SK-N-MC (cell line): ENCODE data around the gene OR52E6.

ENCODE experiments used
- EZH2 ChIP-seq: fragments of 200-600 bp; sonication (generic); IDR thresholded peaks from one replicate; pipeline ENCODE4 v1.6.1; 2017; ENCODE audit warnings: antibody characterized with exemption
- POLR2AphosphoS5 ChIP-seq: IDR thresholded peaks from 2 replicates; pipeline ENCODE4 v1.6.1; 2012; ENCODE audit warnings: mild to moderate bottlenecking, low read depth, low read length, borderline replicate concordance

GRCh38 chr11:5808500-5809121 is 33.1 kb downstream of the OR52E6 start, which contains the start of gene OR52N2:
- no peak for TF ChIP-seq POLR2AphosphoS5
- no peak for TF ChIP-seq EZH2
